A549 treated with ZK216348 at 1 μM for 4 hours (cell line): ENCODE measurements around the gene GPR146. TPM values are rescaled to one million over a fixed set of nuclear protein-coding genes. Genes with fewer than 3 reads are reported as not detected.

Experiments
- total RNA-seq: library from RNA; stranded (reverse); fragments of 200-300 nt; extraction: Qiagen RNA extraction; gene quantifications from 5 replicates; pipeline ENCODE4 v1.2.3, GENCODE V29; 2022; ENCODE audit warnings: low read depth

The GPR146 gene, protein sequence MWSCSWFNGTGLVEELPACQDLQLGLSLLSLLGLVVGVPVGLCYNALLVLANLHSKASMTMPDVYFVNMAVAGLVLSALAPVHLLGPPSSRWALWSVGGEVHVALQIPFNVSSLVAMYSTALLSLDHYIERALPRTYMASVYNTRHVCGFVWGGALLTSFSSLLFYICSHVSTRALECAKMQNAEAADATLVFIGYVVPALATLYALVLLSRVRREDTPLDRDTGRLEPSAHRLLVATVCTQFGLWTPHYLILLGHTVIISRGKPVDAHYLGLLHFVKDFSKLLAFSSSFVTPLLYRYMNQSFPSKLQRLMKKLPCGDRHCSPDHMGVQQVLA
- total RNA-seq: 0.68 to 2.3 TPM (median 1.7 TPM) in 5 replicates

DNA sequence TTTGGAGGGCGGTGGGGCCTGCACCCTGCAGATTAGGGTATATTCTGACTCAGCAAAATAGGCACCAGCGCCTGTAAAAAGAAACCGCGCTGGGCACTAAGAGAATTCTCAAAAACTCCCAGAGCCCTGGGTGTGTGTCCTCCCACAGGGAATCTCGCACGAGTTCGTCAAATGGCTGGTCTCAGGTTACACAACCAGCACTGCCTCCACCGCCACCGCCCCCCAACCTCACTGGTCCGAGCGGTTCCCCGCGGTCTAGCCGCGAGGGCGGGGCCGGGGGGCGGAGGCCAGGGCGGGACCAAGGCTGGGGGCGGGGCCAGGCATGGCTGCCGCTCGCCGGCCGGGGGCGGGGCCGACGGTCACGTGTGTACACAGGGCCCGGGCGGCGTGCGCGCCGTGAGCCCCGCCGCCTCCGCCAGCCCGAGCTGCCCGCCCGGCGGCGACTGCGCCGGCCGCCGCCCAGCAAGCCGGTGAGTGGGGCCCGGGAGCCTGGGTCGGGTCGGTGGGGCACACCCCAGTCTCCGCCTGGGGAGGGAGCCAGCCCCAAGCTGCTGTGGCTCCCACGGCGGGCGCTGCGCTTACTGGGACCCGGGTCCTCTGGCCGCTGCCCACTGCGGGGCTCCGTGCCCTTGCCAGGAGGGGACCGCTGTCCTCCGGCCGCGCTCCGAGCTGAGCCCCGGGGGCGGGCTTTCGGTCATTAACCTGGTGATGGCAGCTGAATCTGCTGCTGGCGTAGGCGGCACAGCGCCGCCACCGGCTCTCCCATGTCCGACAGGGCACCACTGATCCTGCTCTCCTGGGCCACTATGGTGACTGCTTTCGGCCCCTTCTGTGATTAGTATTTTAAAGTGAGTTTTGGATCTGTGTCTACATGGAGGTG is at the start of gene GPR146:
Gene GPR146, plus strand, starts transcription at position 358 of the 880 bp plus-strand sequence. CDS start 12,970 bp downstream, outside the sequence.

DNA sequence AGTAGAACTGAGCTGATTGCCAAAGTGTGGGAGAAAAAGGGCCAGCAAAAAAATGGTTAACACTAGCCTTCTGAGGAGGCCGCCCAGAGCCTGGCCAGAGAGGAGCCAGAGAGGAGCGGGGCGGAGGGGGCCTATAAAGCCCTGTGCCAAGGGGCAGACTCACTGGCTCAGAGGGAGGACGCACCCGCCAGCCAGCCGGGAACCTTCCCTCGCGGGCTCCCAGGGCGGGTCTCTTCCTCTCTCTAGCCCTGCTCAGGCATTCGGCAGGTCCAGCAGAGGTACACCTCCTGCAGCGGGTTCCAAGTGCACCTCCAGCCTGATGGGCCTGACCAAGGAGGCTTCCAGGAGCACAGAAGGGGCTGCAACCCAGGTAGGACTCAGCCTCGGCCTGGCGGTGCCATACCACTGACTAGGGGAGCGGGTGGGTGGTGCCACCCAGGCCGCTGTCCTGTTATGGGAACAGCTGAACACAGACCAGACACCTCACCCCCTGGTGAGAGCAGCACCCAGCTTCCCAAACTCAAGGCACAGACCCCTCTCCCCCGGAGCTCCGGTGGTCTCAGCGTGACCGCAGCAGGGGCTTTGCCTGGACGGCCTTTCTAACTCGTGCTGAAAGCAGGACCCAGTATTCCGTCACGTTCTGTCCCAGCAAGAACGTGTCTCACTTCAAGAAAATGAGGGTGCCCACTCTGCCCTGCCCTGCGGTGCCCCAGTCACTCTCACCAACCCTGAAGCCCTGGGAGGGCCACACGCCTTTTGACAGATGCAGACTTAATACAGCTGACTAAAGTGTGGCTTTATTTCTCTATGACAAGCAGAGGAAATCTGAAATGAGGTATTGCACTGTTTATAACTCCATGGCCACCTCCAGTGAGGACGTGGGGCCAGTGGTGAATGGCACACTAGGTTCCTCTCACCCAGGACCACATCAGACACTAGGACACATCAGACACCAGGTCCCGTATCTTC is 43.9 kb downstream of the GPR146 start, which contains the start of gene GPER1:
Gene GPER1, plus strand, starts transcription at position 162 of the 969 bp plus-strand sequence. CDS start 3,616 bp downstream, outside the sequence.

Other genes with a start within 250 kb of the GPR146 start
- 59.8 to 98.8 TPM (median 88.9 TPM) in 5 replicates for gene SUN1, start 212.1 kb upstream of the GPR146 start, total RNA-seq
- gene GET4, start 168.0 kb upstream of the GPR146 start, total RNA-seq: 28.5 to 65.0 TPM (median 60.6 TPM) in 5 replicates
- gene ADAP1, start 89.9 kb upstream of the GPR146 start, total RNA-seq: 2.3 to 6.6 TPM (median 5.0 TPM) in 5 replicates
- gene COX19, start 69.0 kb upstream of the GPR146 start, total RNA-seq: 5.1 to 8.4 TPM (median 5.9 TPM) in 5 replicates
- gene CYP2W1, start 61.4 kb upstream of the GPR146 start, total RNA-seq: not detected in 5 replicates
- gene GPER1, start 43.6 kb downstream of the GPR146 start, total RNA-seq: 0.39 to 0.95 TPM (median 0.86 TPM) in 5 replicates
- gene ZFAND2A, start 115.7 kb downstream of the GPR146 start, total RNA-seq: 44.0 to 63.7 TPM (median 58.1 TPM) in 5 replicates
- gene UNCX, start 188.3 kb downstream of the GPR146 start, total RNA-seq: 0.21 TPM in 1 of 5 replicates, not detected in the others